HG02588 (cell line): ENCODE results near the gene CD79B.
A peak's percentile ranks its signal among the peaks of the same experiment; 100 is the strongest.

Experiments
- ATAC-seq: cut with Tn5 transposase; IDR thresholded peaks from one replicate; pipeline ENCODE4 v1.9.1; 2021; ENCODE audit warnings: mild to moderate bottlenecking, moderate library complexity; ENCODE audit not compliant: unreplicated experiment

CD79B gene

GRCh38 chr17:63954402-63955063 lies 22.4 kb upstream of the CD79B start:
- no peak for ATAC-seq

DNA sequence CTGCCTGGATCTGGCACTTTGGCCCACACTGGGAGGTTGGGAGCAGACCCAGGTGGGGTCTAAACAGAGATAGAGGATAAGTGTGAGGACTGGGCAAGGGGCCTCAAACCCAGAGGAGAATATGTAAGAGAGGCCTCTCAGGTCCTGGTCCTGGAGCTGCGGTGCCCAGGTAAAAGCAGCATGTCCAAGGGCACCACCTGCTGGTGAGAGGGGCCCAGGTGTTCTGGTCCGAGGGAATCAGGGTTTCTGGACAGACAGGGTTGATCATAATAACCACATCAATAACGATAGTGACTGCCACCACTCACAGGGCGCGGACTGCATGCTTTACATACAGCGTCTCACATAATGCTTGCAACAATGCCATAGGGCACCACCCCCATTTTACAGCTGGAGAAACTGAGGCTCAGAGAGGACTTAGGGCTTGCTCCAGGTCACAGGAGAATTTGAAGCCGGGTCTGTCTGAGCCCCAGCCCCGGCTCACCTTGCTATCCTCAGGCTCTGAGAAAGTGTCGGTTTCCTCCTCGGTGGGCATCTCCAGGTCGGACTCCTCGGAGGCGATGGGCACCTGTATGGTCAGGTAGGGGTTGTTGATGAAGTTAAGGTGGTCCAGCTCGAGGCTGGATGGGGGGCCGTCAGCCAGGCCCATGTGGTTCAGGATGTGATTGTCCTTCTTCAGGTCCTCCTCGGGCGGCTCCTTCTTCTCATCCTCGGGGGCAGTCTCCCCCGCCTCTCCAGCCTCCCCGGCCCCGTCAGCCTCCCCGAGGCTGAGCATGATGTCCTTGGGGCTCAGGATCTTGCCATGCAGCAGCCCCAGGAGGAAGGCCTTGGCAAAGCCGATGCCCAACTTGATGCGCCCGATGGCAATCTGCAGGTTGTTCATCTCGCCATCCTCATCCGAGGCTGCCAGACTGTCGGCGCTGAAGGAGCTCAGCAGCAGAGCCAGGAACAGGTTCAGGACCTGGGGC lies 19.1 kb upstream of the CD79B start:
- ATAC-seq, result no peak

GRCh38 chr17:63949576-63950250 lies 17.6 kb upstream of the CD79B start:
- ATAC-seq, result no peak

DNA sequence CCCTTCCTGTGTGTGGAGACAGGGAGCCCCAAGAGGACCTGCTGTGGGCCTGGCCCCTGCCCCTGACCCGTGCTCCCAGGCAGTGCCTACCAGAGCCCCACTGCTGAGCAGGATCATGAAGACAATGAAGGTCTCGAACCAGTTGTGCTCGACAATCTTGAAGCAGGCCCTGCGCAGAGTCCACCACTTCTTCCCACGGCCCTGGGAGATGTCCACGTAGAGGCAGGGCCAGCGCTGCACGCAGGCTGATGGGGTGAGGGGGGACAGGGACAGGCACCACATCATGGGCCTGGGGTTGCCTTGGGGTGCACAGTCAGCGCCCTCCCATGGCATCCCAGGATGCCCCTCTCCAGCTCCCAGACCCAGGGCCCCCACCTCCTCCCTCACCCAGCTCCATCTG lies 16.4 kb upstream of the CD79B start:
- ATAC-seq, result no peak

GRCh38 chr17:63947711-63948330 lies 15.7 kb upstream of the CD79B start:
- no peak for ATAC-seq

- ATAC-seq, result peak; percentile 72
These were observed 14.6 kb upstream of the CD79B start for GRCh38 chr17:63946440-63947363.

DNA sequence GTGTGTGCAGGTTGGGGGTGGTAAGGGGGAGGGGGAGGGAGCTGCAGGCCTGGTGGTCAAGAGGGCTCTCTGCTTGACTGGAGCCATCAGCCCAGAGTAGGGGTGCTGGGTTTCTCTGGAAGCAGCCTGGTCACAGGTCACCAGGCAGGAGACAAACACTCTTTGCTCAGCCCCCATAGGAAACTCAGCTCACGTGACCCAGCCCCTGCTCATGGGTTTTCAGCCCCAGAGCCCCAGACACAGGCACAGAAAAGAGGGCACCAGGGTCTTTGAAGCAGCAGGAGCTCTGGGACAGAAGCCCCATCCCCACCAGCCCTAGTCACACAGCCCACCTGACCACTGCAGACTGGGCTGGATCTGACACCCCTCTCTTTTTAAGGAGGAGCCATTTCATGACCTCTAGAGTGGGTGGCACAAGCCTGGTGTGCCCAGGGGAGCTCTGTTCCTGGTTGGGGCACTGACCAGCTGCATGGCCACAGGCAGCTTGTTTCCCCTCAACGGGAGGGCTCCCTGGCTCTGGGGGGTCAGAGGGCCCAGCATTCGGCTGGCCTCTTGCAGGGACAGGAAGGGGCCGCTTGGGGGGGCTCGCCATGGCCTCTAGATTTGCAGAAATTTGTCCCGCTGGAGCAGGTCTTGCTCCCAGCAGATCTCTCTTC lies 13.8 kb upstream of the CD79B start:
- no peak for ATAC-seq

- ATAC-seq, result no peak
These were observed 12.8 kb upstream of the CD79B start for GRCh38 chr17:63944736-63945499.

DNA sequence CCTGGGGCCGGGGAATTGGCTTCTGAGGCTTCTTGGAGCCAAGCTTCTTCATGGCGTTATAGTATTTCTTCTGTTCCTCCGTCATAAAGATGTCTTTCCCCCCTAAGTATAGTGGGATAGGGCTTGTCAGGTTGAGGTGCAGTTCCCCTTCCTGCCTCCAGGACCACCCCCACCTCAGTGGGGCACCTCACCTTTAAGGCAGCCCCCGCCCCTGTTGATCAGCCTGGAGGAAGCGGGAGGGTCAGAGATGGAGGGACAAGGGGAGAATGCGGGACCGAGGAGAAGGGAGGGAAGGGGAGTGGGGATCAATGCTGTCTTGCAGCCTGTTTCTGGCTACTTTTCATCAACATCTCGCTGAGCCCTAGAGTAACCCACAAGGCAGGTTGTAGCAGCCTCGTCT lies 11.6 kb upstream of the CD79B start:
- ATAC-seq, result no peak

GRCh38 chr17:63942309-63942985 lies 10.3 kb upstream of the CD79B start:
- ATAC-seq, result no peak

DNA sequence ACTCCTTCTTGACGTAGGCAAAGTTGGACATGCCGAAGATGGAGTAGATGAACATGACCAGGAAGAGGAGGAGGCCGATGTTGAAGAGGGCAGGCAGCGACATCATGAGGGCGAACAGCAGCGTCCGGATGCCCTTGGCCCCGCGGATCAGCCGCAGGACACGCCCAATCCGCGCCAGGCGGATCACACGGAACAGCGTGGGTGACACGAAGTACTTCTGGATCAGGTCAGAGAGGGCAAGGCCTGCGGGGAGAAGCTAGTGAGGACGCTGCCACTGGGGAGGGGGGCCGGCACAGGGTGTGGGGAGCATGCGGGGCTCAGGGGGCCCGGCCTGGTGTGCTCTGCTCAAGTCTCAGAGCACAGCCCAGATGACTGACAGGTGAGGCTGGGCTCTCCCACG lies 9.6 kb upstream of the CD79B start:
- ATAC-seq, result no peak

DNA sequence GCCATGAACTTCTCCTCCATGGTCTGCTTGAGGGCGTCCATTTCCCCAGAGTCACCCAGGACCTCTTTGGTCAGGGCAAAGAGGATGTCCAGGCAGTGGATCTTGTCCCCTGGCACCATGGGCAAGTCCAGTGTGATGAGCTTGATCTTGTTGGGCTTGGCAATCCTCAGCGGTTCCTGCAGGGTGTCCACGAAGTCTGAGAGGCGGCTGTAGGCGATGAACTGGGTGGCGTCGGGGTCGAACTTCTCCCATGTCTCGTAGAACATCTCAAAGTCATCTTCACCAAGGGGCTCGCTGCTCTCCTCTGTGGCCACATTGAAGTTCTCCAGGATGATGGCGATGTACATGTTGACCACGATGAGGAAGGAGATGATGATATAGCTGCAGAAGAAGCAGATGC lies 9.0 kb upstream of the CD79B start:
- no peak for ATAC-seq

GRCh38 chr17:63940584-63940983 lies 8.5 kb upstream of the CD79B start:
- ATAC-seq, result no peak

GRCh38 chr17:63939884-63940283 lies 7.8 kb upstream of the CD79B start:
- ATAC-seq, result no peak

DNA sequence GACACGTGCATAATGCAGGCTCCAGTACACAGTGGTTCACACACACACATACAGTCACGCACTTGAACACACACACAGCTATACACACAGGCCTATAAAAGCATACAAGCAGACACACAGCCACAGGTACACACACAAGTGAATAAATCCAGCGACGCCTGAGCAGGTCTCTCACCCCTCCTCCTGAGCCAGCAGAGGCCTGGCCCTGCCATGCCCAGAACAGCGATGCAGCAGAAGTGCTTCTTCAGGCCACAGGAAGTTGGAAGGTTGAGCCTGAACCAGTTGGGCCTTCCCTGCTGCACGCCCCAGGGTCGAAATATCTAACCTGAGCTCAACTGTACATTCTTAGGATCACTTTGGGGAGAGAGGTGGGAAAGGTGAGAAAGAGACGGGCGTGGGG lies 7.3 kb upstream of the CD79B start:
- ATAC-seq, result no peak

- ATAC-seq, result no peak
These were observed 5.8 kb upstream of the CD79B start for GRCh38 chr17:63937920-63938319.

GRCh38 chr17:63937319-63937718 lies 5.2 kb upstream of the CD79B start:
- no peak for ATAC-seq
